Measurements from ENCODE around the gene AGRN.

GRCh38 chr1:1034439-1034781, 14.5 kb downstream of the AGRN start:
- TF ChIP-seq CREB1 (IDR thresholded peaks at IDR 0.05; ENCODE audit: low read depth): no peak
- no peak for TF ChIP-seq TEAD4 (IDR thresholded peaks at IDR 0.05)
- no peak for TF ChIP-seq TAF1 (IDR thresholded peaks at IDR 0.05; ENCODE audit: low read depth)
- no peak for TF ChIP-seq TCF12 (IDR thresholded peaks at IDR 0.05; ENCODE audit: low read depth)
- no peak for TF ChIP-seq EGR1 (IDR thresholded peaks at IDR 0.05)
- no peak for TF ChIP-seq RAD21 (IDR thresholded peaks at IDR 0.05; ENCODE audit: low read depth)
